Measurements from ENCODE around the gene RTN1. TPM values are rescaled to one million over a fixed set of nuclear protein-coding genes. Genes with fewer than 3 reads are reported as not detected.

Gene RTN1, protein sequence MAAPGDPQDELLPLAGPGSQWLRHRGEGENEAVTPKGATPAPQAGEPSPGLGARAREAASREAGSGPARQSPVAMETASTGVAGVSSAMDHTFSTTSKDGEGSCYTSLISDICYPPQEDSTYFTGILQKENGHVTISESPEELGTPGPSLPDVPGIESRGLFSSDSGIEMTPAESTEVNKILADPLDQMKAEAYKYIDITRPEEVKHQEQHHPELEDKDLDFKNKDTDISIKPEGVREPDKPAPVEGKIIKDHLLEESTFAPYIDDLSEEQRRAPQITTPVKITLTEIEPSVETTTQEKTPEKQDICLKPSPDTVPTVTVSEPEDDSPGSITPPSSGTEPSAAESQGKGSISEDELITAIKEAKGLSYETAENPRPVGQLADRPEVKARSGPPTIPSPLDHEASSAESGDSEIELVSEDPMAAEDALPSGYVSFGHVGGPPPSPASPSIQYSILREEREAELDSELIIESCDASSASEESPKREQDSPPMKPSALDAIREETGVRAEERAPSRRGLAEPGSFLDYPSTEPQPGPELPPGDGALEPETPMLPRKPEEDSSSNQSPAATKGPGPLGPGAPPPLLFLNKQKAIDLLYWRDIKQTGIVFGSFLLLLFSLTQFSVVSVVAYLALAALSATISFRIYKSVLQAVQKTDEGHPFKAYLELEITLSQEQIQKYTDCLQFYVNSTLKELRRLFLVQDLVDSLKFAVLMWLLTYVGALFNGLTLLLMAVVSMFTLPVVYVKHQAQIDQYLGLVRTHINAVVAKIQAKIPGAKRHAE
- not detected in 5 replicates for total RNA-seq (2022; extraction: Qiagen RNA extraction; ENCODE audit: low read depth)

DNA sequence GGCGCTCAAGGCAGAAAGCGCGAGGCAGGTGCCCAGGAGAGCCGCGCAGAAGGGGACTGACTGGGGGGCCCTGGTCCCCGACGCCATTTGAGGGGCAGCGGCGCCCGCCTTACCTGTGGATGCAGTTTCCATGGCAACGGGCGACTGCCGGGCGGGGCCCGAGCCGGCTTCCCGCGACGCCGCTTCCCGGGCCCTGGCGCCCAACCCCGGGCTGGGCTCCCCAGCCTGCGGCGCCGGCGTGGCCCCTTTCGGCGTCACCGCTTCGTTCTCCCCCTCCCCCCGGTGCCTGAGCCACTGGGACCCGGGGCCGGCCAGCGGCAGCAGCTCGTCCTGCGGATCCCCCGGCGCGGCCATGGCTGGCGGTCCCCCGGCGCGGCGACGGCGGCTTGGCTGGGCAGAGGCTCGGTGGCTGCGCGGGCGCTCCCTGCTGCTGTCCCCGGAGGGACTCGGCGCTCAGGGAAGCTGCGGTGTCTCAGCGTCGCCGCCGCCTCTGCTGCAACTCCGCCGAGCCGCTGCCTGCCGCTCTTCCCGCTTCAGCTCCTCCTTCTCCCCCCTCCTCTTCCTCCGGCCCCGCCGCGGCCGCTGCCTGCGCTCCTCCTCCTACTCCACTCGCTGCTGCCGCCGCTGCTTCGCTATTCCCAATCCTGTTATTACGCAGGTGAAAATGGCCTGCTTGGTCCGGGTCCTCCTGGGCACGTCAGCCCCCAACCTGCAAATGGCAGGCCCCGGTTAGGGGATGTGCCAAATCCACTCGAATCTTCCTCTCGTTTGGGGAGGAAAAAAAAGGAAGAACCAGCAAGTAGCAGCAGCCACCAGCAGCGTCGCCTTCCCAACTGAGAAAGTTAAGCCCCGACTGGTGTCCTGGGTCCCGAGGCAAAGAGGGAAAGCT is at the start of gene RTN1:
Gene RTN1, minus strand, starts transcription at position 500 of the 889 bp plus-strand sequence. Its CDS starts 146 bp downstream, at position 354.

DNA sequence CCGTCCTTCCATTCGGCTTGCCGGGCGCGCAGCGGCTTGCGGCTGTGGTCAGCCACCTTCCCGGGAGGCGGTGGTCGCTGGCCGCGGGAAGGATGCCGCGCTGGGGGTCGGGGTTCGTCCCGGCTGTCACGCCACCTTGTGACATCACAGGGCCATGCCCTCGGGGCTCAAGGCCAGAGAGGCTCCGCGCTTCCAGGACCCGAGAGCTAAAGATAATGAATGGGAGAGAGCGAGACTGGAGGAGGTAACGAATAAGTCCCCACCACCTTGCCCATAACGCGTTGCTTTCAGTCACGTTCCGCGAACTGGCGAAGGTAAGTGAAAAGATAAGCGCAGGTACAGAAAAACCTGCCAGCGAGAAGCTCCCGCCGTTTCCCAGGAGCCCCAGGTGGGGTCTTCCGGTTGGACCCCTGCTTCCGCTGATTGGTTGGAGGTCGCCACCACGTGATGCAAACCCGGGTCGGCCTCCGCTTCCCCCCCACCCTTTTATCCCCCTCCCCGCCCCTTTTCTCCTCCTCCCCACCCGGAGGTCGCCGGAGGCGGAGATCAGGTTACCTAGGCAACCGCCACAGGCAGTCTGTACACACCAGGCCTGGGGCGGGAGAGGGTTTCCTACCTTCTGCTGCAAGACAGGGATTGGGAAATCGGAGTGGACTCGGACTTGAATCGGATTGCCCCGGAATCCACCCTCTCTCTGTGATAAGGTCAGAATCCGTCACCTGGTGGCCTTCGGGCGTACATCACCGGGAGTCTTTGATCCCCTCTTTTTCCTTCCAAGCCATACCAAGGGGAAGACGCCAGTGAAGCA is 49.2 kb upstream of the RTN1 start, which contains the start of gene LRRC9:
Gene LRRC9, plus strand, starts transcription at position 575 of the 808 bp plus-strand sequence.

DNA sequence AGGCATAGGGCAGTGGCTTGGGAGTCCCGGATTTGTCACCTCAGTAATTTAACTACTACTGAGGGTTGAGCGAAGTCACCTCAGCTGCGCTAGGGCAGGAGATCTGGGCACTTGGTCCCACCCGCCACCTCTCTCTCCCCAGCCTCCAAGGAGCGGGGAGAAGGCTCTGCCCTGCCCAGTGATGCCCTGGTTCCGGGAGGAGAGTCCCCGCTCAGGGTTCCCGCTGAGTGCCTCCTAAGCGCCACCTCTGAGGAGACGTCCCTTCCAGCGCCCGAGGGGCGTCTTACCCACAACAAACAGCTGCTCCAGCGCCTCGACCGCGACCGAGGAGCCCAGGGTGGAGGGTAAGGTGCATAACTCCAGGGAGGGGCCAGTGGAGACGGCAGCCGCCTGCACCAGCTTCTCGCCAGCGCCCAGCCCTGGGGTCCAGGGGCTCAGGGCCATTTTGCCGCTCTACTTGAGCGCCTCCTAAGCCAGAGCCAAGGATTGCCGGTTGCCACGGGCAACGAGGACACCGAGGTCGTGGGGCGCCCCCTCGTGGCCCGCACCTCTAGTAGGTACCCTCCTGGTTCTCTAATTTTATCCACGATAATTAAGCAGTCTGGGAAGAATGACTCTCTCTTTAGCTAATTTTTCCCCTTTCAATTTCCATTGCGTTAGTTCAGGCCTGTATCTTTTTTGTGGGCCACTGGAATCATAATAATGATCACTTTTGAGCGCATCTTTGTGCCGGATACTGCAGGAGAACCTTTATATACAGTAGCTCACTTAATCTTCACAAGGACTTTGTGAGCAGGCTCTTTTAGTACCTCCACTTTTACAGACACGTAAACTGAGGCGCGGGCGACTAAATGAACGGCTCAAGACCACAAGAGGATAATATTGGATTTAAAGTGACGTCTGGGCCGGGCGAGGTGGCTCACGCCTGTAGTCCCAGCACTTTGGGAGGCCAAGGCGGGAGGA is 294.0 kb downstream of the RTN1 start, which contains the start of gene CCDC175:
Gene CCDC175, minus strand, starts transcription at position 481 of the 963 bp plus-strand sequence. Its CDS starts 37 bp downstream, at position 444.

Other genes starting within 250 kb of the RTN1 start
- gene LRRC9, start 49.4 kb upstream of the RTN1 start, total RNA-seq (2022; extraction: Qiagen RNA extraction; ENCODE audit: low read depth) = not detected in 5 replicates
- gene PCNX4, start 221.1 kb upstream of the RTN1 start, total RNA-seq (2022; extraction: Qiagen RNA extraction; ENCODE audit: low read depth) = 23.9 to 45.9 TPM (median 29.7 TPM) in 5 replicates